Motor neuron (in vitro differentiated cells): ENCODE results near the gene HIPK2. TPM values are rescaled to one million over a fixed set of nuclear protein-coding genes. Genes with fewer than 3 reads are reported as not detected.

ENCODE experiments used
- ATAC-seq, 8 experiments: fragments of 200-7000 bp; cut with Tn5 transposase; replicated peaks in 6 of 8; 2 replicates each; pipeline ENCODE4 v1.8.0; 2021; ENCODE audit warnings: mild to moderate bottlenecking in 8 of 8, moderate library complexity in 8 of 8
- H3K27ac ChIP-seq, 2 donors: fragments of 250-450 bp; sonication (Bioruptor Pico); 2 replicates each; pipeline ENCODE4 v1.9.0; 2021; ENCODE audit warnings: antibody characterized with exemption in 2 of 2, mild to moderate bottlenecking in 2 of 2, moderate library complexity in 1 of 2
- H3K4me1 ChIP-seq, 2 donors: fragments of 250-450 bp; sonication (Bioruptor Pico); replicated peaks in 1 of 2; 2 replicates each; pipeline ENCODE4 v1.6.1; 2021; ENCODE audit warnings: antibody characterized with exemption in 2 of 2, mild to moderate bottlenecking in 2 of 2, moderate library complexity in 1 of 2
- H3K4me3 ChIP-seq, 5 donors: fragments of 250-450 bp; sonication (Bioruptor Pico); 2 replicates each; pipeline ENCODE4 v1.9.0; 2021; ENCODE audit warnings: antibody characterized with exemption in 5 of 5, mild to moderate bottlenecking in 5 of 5, moderate library complexity in 4 of 5
- whole genome bisulfite sequencing, 10 experiments: fragments of 450-650 bp; shearing (Covaris generic); methylation state at CpG; one replicate each; pipeline ENCODE4 v1.0.0; 2022; 5-methylcytosine and 5-hydroxymethylcytosine counted together
- in situ Hi-C, 9 experiments: fragments of 400-800 bp; cut with MboI; loops; one replicate each; pipeline ENCODE4 v1.15.0; 2021; ENCODE audit warnings: low sequenced_read_pairs in 9 of 9, low pct_unique_long_range_greater_than_20kb in 2 of 9; ENCODE audit not compliant: unreplicated experiment in 9 of 9
- total RNA-seq, 8 experiments: library from RNA; unstranded; fragments of 300-600 nt; gene quantifications; 2 replicates each; pipeline versions ENCODE4 v1.2.3 to v1.2.4, GENCODE V29; 2022

HIPK2 gene
- total RNA-seq, 8 experiments from 2014 or later, result 2.0 to 34.9 (median 15.8) TPM

- ATAC-seq, result peak in 5 of 8 experiments; percentile 74 to 89 (median 86)
- WGBS, 10 experiments, result 0 to 43% (median 0%) methylated on average over 1 to 3 of the region's 6 CpGs; no CpG with 5 or more reads in 4 of the 10 experiments
- Histone ChIP-seq H3K27ac (peak overlapping the region; percentile 8 to 29), H3K4me1 (peaks cover 18 to 29% of the 10 kb centered on the region in 2 donors), H3K4me3 (no peak overlapping the region)
- in situ Hi-C loops, result no loop called here
Observed at GRCh38 chr7:139745678-139746143, 32.1 kb downstream of the HIPK2 start.

GRCh38 chr7:139744768-139745677 is 32.8 kb downstream of the HIPK2 start:
- H3K4me3 ChIP-seq, result no peak overlapping the region
- 63 to 98% (median 85%) methylated on average over 1 to 16 of the region's 18 CpGs; no CpG with 5 or more reads in 1 of the 10 experiments for WGBS, 10 experiments
- in situ Hi-C loops, result no loop called here
- H3K27ac ChIP-seq, result peak overlapping the region; percentile 8 to 29
- peaks cover 18 to 29% of the 10 kb centered on the region in 2 donors for H3K4me1 ChIP-seq
- ATAC-seq, result no peak

- H3K27ac ChIP-seq, result no peak overlapping the region
- peaks cover 18 to 29% of the 10 kb centered on the region in 2 donors for H3K4me1 ChIP-seq
- H3K4me3 ChIP-seq, result no peak overlapping the region
- in situ Hi-C loops, result no loop called here
- no peak for ATAC-seq
- WGBS, 10 experiments, result 58 to 100% (median 87%) methylated on average over 3 to 10 of the region's 10 CpGs; no CpG with 5 or more reads in 1 of the 10 experiments
Observed at GRCh38 chr7:139743967-139744767, 33.6 kb downstream of the HIPK2 start.

GRCh38 chr7:139743267-139743966 is 34.4 kb downstream of the HIPK2 start:
- H3K4me3 ChIP-seq, result no peak overlapping the region
- WGBS, 10 experiments, result 80 to 100% (median 100%) methylated on average over 1 to 2 of the region's 2 CpGs; no CpG with 5 or more reads in 2 of the 10 experiments
- in situ Hi-C loops, result no loop called here
- H3K27ac ChIP-seq, result no peak overlapping the region
- peaks cover 19 to 29% of the 10 kb centered on the region in 2 donors for H3K4me1 ChIP-seq
- ATAC-seq, result no peak

- in situ Hi-C loops, result no loop called here
Observed at GRCh38 chr7:139741789-139742344, 35.9 kb downstream of the HIPK2 start.

GRCh38 chr7:139741239-139741638 is 36.6 kb downstream of the HIPK2 start:
- no peak for ATAC-seq
- H3K4me3 ChIP-seq, result no peak overlapping the region
- no peak overlapping the region for H3K27ac ChIP-seq
- in situ Hi-C loops, result no loop called here
- H3K4me1 ChIP-seq, result peaks cover 23 to 36% of the 10 kb centered on the region in 2 donors
- WGBS, 10 experiments, result 68 to 100% (median 90%) methylated on average over 1 to 7 of the region's 7 CpGs; no CpG with 5 or more reads in 1 of the 10 experiments

More at GRCh38 chr7:139741789-139742344, 35.9 kb downstream of the HIPK2 start:
- 49 to 87% (median 78%) methylated on average over 1 to 6 of the region's 6 CpGs; no CpG with 5 or more reads in 1 of the 10 experiments for WGBS, 10 experiments
- Histone ChIP-seq H3K4me1 (peaks cover 28 to 40% of the 10 kb centered on the region in 2 donors), H3K27ac (no peak overlapping the region), H3K4me3 (no peak overlapping the region)
- ATAC-seq, result no peak

GRCh38 chr7:139739863-139740597 is 37.8 kb downstream of the HIPK2 start:
- Histone ChIP-seq H3K4me1 (peaks cover 11 to 24% of the 10 kb centered on the region in 2 donors), H3K4me3 (no peak overlapping the region), H3K27ac (no peak overlapping the region)
- WGBS, 10 experiments, result 43 to 94% (median 92%) methylated on average over 2 to 14 of the region's 17 CpGs; no CpG with 5 or more reads in 1 of the 10 experiments
- in situ Hi-C loops, result no loop called here
- ATAC-seq, result peak in 2 of 8 experiments; percentile 22 to 56

- Histone ChIP-seq H3K4me3 (no peak overlapping the region), H3K27ac (no peak overlapping the region), H3K4me1 (peaks cover 19 to 31% of the 10 kb centered on the region in 2 donors)
- 67 to 100% (median 100%) methylated on average over 1 to 3 of the region's 3 CpGs; no CpG with 5 or more reads in 1 of the 10 experiments for WGBS, 10 experiments
- in situ Hi-C loops, result no loop called here
- ATAC-seq, result no peak
Observed at GRCh38 chr7:139738772-139739171, 39.0 kb downstream of the HIPK2 start.

- in situ Hi-C loops, result no loop called here
- Histone ChIP-seq H3K4me1 (peaks cover 20 to 31% of the 10 kb centered on the region in 2 donors), H3K4me3 (no peak overlapping the region), H3K27ac (no peak overlapping the region)
- 80 to 100% (median 91%) methylated on average over 1 to 6 of the region's 6 CpGs; no CpG with 5 or more reads in 2 of the 10 experiments for WGBS, 10 experiments
- peak in 2 of 8 experiments; percentile 60 to 73 for ATAC-seq
Observed at GRCh38 chr7:139738101-139738489, 39.7 kb downstream of the HIPK2 start.

- H3K4me3 ChIP-seq, result no peak overlapping the region
- in situ Hi-C loops, result no loop called here
- no peak overlapping the region for H3K27ac ChIP-seq
- H3K4me1 ChIP-seq, result peaks cover 20 to 28% of the 10 kb centered on the region in 2 donors
- no peak for ATAC-seq
- WGBS, 10 experiments, result 70 to 97% (median 84%) methylated on average over 2 to 8 of the region's 10 CpGs
Observed at GRCh38 chr7:139737221-139738100, 40.3 kb downstream of the HIPK2 start.
